GM19099 (cell line): Measurements from ENCODE around the gene NCLN.
A peak's percentile ranks its signal among the peaks of the same experiment; 100 is the strongest.

ENCODE experiments used
- POLR2A ChIP-seq: IDR thresholded peaks from 3 replicates; pipeline ENCODE4 v1.6.1; 2011; ENCODE audit warnings: low read depth; ENCODE audit not compliant: insufficient read length; ENCODE audit errors: extremely low read depth

Gene NCLN

GRCh38 chr19:3167533-3168272 is 18.0 kb upstream of the NCLN start:
- no peak for TF ChIP-seq POLR2A

DNA sequence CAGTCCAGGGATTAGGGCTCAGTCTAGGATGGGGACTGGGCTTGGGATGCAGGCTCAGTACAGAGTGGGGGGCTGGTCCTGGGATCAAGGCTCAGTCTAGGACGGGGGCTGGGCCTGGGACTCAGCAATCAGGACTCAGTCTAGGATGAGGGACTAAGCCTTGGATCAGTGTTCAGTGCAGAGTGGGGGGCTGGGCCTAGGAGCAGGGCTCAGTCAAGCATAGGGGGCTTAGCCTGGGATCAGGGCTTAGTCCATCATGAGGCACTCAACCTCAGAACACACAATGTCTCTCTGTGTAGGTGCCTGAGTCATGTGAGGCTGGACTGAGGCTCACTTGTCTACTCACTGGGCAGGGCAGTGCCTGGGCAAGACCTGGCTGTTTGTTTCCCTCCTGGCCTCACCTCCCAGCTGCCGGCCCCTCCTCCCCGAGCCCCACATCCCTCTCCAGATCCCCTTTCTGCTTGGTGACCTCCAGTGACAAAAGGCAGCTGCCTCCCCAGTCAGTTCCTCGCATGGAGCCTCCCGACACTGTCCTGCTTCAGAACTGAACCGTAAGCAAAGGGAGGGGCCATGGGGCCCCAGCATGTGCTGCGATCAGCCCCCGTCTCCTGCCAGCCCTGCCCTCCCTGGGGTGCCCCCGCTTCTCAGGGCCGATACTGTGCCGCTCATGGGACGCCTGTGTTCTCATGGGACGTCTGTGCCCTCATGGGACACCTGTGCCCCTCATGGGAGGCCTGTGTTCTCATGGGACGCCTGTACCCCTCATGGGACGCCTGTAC is 13.6 kb upstream of the NCLN start:
- TF ChIP-seq POLR2A = no peak

- peak; percentile 37 for TF ChIP-seq POLR2A
Measured at GRCh38 chr19:3175781-3176714, 9.7 kb upstream of the NCLN start.

- no peak for TF ChIP-seq POLR2A
Measured at GRCh38 chr19:3176715-3177501, 8.8 kb upstream of the NCLN start.

DNA sequence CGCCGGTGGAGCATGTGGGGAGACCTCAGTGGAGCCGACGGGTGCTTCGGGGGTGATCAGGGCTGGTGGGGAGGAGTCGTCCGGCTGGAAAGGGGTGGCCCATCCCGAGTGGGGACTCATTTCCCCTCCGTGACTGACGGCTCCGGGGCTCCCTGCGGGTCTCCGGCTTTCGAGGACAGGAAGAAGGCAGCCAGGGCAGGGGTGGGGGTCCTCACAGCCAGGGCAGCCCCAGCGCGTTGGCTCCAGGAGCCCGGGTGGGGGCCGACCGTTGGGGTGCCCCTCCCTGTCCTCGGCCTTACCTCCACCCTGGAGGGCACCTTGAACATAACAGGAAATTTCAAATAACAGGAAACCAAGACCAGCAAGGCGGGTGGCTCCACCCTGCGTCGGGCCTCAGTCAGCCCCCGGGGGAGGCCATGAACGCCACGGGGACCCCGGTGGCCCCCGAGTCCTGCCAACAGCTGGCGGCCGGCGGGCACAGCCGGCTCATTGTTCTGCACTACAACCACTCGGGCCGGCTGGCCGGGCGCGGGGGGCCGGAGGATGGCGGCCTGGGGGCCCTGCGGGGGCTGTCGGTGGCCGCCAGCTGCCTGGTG is 7.3 kb upstream of the NCLN start, which contains the start of gene S1PR4:
Gene S1PR4, plus strand, starts transcription at position 393 of the 596 bp plus-strand sequence. Its CDS starts 24 bp downstream, at position 417.
- TF ChIP-seq POLR2A = peak; percentile 81

GRCh38 chr19:3178973-3179738 is 6.6 kb upstream of the NCLN start:
- TF ChIP-seq POLR2A = no peak

- TF ChIP-seq POLR2A = no peak
Measured at GRCh38 chr19:3179739-3180293, 5.9 kb upstream of the NCLN start.

DNA sequence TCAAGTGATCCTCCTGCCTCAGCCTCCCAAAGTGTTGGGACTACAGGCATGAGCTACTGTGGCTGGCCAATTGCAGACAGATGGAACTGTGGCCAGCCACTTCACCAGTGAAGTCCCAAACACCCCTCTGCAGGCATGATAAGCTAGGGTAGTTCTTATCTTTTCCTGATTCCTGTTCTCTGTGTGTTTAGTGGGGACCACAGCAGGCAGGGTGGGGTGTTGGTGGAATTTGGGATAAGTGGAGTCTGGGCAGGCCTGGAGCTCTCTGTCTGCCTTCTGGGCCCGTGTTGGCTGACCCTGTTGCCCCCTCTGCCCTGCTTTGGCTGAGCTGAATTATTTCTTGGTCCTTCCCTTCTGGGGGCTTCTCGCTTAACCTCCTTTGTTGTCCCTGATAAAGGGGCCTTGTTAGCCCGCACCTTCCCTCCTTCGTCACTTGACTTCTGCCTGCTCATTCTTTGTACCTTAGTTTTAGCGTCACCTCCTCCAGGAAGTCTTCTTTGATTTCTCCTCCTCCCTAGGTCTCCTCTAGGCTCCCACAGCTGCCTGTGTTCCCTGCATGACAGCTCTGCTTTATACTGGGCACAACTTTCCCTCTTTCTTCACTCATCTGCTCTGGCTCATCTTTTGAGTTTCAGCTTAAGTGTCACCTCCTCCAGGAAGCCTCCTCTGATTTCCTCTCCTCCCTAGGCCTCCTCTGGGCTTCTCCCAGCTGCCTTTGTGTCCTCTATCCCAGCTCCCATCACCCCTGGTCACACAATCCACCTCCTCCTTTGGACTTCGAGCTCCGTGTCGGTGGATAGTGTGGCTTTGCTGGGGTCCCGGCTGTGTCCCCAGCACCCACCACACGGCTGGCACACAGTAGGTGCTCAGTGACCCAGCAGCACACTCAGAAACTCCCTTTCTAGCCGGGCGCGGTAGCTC is 1.7 kb upstream of the NCLN start:
- TF ChIP-seq POLR2A = no peak

DNA sequence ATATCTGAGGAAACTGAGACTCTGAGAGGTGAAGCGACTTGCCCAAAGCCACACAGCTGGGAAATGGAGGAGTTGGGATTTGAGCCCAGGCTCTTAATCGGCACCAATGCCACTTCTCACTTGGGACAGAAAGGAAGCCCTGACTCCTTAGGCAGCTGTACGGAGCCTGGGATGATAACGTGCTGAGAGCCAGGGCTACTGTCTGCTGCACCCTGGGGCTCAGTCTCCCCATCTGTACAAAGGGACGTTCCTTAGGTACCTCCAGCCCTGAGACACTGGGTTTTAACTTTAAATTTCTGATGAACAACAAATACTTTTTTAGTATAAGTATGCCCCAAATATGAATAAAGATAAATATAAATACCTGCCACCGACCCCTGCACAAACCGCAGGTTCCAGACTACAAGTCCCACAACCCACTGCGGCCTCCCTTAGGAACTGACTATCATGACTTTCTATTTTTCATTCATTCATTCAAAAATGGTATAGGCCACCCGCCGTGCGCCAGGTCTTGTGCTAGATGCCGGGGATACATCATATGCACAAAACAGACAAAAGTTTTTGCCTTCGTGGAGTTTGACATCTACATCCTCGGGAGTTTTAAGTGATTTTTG is 776 bp upstream of the NCLN start:
- TF ChIP-seq POLR2A = no peak

- TF ChIP-seq POLR2A = no peak
Measured at GRCh38 chr19:3186160-3186688, 494 bp downstream of the NCLN start.
